HAP-1 (cell line): ENCODE data around the gene AARS2.
"Not testable (repeated sequence)": the region's sequence is repeated elsewhere in the genome, so short reads cannot be mapped to it uniquely, and the experiment has no call there.

Source experiments
- DNase-seq, 2 experiments: peaks; one replicate each; pipeline ENCODE4 v3.0.0-alpha.2; 2016 to 2020; ENCODE audit warnings: low spot score in 2 of 2
- H3K27me3 ChIP-seq: fragments of 250-450 bp; sonication (Bioruptor Pico); 2 replicates; pipeline ENCODE4 v1.5.1; 2020; ENCODE audit warnings: low read depth, mild to moderate bottlenecking, moderate library complexity
- H3K36me3 ChIP-seq: fragments of 250-450 bp; sonication (Bioruptor Pico); replicated peaks from 2 replicates; pipeline ENCODE4 v1.5.1; 2020; ENCODE audit warnings: mild to moderate bottlenecking
- H3K4me1 ChIP-seq: fragments of 250-450 bp; sonication (Bioruptor Pico); 2 replicates; pipeline ENCODE4 v1.5.1; 2020; ENCODE audit warnings: mild to moderate bottlenecking
- H3K4me3 ChIP-seq: fragments of 250-450 bp; sonication (Bioruptor Pico); 2 replicates; pipeline ENCODE4 v1.5.1; 2020; ENCODE audit warnings: mild to moderate bottlenecking, moderate library complexity
- H3K9me3 ChIP-seq: fragments of 250-450 bp; sonication (Bioruptor Pico); 2 replicates; pipeline ENCODE4 v1.5.1; 2020; ENCODE audit warnings: mild to moderate bottlenecking, moderate library complexity
- in situ Hi-C: fragments of 300-500 bp; cut with MboI; formaldehyde crosslinking; loops from 3 replicates; pipeline ENCODE4 v1.14.3; 2020; ENCODE audit warnings: low sequenced_read_pairs, inconsistent platforms, mixed read lengths

Gene AARS2

DNA sequence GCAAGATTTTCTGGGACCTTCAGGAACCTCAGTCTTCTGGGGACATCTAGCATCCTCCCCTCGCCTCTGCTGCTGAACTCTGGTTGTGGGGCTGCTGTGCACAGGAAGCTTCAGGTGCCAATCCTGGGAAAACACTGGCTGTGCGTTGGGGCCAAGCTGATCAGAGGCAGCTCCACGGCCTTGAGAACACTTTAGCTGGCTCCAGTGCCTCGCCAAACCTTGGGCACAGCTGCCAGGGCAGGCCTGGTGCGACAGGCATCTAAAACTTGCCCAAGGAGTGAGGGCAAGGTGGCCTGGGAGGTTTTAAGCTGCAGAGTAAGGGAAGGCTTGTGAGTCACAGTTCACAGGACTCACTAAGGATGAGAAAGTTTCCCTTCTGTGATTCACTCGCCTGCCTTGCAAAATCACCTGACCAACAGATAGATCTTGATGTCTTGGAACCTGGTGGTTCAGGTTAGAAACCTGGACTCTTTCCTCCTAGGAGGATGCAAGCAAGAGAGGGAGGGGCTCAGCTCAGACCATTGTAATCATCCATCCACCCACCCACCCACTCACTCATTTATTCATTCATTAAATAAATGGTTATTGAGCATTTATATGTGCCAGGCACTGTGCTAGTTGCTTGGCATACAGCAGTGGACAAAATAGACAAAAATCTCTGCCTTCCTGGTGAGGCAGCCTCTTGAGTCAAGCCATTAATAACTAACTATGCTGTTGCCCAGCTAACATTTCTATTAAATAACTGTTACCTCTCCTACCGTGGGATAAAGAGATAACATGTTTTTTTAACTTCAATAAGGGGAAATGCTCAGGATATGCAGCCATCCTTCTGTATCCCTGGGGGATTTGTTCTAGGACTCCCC lies 26.8 kb upstream of the AARS2 start:
- in situ Hi-C loops = loop anchor here (5.0 kb wide), 1 partner anchor 73 kb away; the partner anchor contains the start of gene NFKBIE
- Histone ChIP-seq H3K4me1 (no peaks in the 10 kb centered on the region), H3K27me3 (peaks cover 17% of the 10 kb centered on the region), H3K9me3 (no peaks in the 10 kb centered on the region; the same call in 1 of the 2 replicates), H3K4me3 (no peak overlapping the region), H3K36me3 (no peaks in the 10 kb centered on the region)
- DNase-seq = no peak

DNA sequence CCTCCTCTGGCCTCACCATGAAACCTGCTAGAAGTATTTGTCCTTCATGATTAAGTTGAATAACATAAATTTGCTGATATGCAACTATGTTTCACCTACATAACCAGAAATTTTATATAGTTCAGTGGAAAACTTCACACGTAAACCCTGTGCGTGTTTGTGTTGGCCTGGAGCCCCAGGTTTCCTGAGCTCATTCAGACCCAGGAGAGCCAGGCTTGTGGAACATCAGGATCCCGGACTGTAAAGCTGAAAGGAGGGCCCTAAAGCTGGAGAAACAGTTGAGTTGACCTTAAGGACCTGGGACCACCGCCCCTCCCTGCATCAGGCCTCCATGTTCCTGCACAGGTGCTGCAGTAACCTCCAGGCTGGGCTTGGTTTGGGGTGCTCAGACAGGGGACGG lies 26.2 kb upstream of the AARS2 start:
- peaks cover 14% of the 10 kb centered on the region for H3K27me3 ChIP-seq
- DNase-seq = no peak
- in situ Hi-C loops = loop anchor here (5.0 kb wide), 1 partner anchor 72 kb away; the partner anchor contains the start of gene NFKBIE
- H3K4me3 ChIP-seq = no peak overlapping the region
- no peaks in the 10 kb centered on the region for H3K36me3 ChIP-seq
- no peaks in the 10 kb centered on the region; the same call in 1 of the 2 replicates for H3K9me3 ChIP-seq
- H3K4me1 ChIP-seq = no peaks in the 10 kb centered on the region

DNA sequence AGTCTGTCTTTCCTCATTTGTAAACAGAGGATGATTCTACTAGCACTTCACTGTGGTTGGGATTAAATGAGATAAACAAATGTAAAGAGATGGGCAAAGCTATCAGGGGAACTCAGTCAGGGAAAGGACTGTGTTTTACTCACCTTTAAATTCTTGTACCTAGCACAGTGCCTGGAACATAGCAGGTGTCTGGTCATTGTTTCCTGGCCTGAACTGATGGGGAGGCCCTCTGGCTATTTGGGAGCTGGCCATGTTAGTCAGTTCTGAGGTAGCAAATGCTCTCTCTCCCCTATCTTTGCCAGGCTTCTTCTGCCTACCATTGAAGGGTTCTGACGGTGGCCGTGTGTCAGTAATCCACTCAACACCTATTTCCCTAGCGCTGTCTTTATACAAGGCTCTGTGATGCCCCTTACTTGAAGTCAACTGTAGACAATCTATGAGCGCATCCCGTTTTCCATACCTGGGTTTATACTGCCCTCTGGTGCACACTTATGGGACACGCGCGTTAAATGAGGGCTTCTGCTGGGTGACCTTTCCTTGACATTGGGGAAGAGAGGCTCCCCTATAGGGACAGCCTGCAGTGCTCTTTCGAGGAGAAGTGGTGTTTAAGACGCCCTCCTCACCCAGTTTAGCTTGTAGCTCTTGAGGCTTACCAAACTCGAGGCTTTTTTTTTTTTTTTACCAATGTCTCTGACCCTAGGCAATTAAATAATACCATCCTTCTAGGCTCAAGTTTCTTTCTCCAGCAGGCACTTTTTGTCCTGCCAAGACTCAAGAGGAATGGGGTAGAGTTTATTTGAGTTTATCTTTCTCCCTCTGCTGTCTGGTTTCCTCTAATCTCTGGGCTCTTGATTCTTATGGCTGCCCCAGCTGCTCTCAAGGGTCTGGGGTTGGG lies 25.3 kb upstream of the AARS2 start:
- in situ Hi-C loops = loop anchor here (5.0 kb wide), 1 partner anchor 71 kb away; the partner anchor contains the start of gene NFKBIE
- no peaks in the 10 kb centered on the region for H3K4me1 ChIP-seq
- H3K36me3 ChIP-seq = no peaks in the 10 kb centered on the region
- H3K4me3 ChIP-seq = no peak overlapping the region
- DNase-seq = peak; percentile 29 to 80
- H3K9me3 ChIP-seq = no peaks in the 10 kb centered on the region
- peaks cover 9% of the 10 kb centered on the region for H3K27me3 ChIP-seq

DNA sequence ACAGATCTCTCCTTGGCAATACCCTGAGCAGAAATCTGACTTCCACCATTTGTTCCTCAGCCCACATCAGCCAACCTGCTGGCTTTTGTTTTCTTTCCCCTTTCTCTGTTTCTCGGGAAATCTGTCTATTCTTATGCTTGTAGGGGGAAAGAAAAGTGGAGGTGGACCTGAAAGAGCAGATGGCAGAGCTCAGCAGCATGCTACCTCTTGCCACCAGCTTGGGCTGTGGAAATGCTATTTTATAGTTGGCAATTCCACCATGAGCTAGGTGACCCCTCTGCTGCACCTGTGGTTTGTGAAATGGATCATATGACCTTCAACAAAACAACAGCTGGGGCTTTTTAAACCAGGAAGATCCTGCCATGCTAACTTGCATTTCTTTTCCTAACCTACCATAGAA lies 22.5 kb upstream of the AARS2 start:
- no peak overlapping the region for H3K4me3 ChIP-seq
- H3K36me3 ChIP-seq = no peaks in the 10 kb centered on the region
- in situ Hi-C loops = loop anchor here (5.0 kb wide), 1 partner anchor 68 kb away; the partner anchor contains the start of gene NFKBIE
- H3K9me3 ChIP-seq = no peaks in the 10 kb centered on the region
- no peaks in the 10 kb centered on the region for H3K4me1 ChIP-seq
- no peak for DNase-seq
- H3K27me3 ChIP-seq = no peaks in the 10 kb centered on the region

DNA sequence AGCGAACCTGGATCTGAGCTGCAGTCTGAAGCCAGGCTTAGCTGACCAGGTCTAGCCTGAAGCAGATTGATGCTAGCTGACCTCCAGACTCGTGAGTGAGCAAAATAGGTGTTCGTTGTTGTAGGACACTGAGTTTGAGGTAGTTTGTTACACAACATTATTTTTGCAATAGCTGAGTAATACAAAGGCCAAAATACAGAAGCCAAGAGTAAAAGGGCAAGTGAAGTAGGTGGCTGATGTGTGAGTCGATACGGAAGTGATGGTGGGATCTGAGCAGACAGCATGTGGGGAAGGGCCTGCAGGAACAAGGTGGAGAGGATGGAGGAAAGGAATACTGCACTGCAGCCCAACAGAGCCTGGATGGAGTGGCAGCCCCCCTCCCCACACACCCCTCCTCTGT lies 20.8 kb upstream of the AARS2 start:
- H3K4me3 ChIP-seq = no peak overlapping the region
- no peaks in the 10 kb centered on the region for H3K4me1 ChIP-seq
- no peaks in the 10 kb centered on the region for H3K9me3 ChIP-seq
- no peak for DNase-seq
- no peaks in the 10 kb centered on the region for H3K27me3 ChIP-seq
- H3K36me3 ChIP-seq = no peaks in the 10 kb centered on the region
- in situ Hi-C loops = no loop called here

DNA sequence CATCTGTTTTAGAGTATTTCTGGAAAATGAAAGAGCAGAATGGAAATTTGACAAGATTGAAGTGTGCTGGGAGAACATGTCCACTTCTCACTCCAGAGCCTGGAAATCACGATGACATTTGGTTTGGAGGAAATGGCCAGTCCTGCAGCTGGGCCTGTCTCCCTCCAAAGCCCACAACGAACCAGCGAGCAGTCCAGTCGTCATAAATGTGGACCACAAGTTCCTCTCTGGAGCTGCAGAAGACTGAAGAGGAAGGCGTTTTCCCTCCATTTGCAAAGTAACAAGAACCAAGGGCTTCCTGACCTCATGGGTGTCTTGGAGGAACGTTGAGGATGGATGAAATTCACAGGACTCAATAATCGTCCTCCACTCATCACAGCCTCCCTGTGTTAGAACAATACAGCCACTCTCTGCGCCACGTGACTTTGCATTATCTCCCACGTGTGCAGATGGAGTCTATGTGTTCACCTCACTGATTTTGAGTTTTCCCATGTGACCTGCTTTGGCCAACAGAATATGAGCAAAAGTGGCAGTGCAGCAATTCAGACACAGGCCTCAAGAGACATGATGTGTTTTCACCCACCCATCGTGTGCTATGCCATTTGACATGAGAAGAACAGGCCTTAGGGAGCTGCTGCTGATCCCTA lies 20.2 kb upstream of the AARS2 start:
- Histone ChIP-seq H3K4me3 (no peak overlapping the region), H3K27me3 (no peaks in the 10 kb centered on the region), H3K36me3 (no peaks in the 10 kb centered on the region), H3K4me1 (0 out of 2 replicates have a peak, but pooled peaks cover 2% of the 10 kb centered on the region), H3K9me3 (no peaks in the 10 kb centered on the region)
- in situ Hi-C loops = no loop called here
- no peak for DNase-seq

GRCh38 chr6:44332585-44332984 lies 19.4 kb upstream of the AARS2 start:
- H3K9me3 ChIP-seq = no peaks in the 10 kb centered on the region
- no peak for DNase-seq
- H3K4me3 ChIP-seq = no peak overlapping the region
- H3K4me1 ChIP-seq = peaks cover 10% of the 10 kb centered on the region
- in situ Hi-C loops = no loop called here
- H3K27me3 ChIP-seq = no peaks in the 10 kb centered on the region
- H3K36me3 ChIP-seq = no peaks in the 10 kb centered on the region

DNA sequence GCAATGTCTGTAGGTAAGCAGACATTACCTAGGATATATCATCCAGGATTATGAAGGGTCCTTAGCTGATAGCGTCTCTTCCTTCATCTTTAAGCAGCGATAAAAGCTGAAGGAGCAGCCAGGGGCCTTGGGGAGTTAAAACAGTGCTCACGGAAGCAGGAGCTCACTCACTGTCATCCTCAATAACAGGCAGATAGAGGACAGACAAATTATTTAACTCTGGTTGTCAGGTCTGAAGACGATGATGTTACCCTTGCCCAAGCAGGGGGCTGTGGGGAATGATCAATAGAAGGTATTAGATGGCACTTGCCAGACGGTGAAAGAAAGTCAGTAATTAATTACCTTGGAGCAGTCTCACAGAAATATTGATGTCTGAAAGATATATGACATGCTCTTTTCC lies 16.7 kb upstream of the AARS2 start:
- Histone ChIP-seq H3K9me3 (no peaks in the 10 kb centered on the region), H3K27me3 (no peaks in the 10 kb centered on the region), H3K36me3 (no peaks in the 10 kb centered on the region), H3K4me3 (no peak overlapping the region), H3K4me1 (peaks cover 12% of the 10 kb centered on the region)
- in situ Hi-C loops = no loop called here
- DNase-seq = no peak

GRCh38 chr6:44328203-44328602 lies 15.1 kb upstream of the AARS2 start:
- in situ Hi-C loops, H3K9me3 ChIP-seq, H3K36me3 ChIP-seq, H3K4me3 ChIP-seq, H3K27me3 ChIP-seq: not testable (repeated sequence)
- DNase-seq = peak in 1 of 2 experiments; percentile 56
- H3K4me1 ChIP-seq = peaks cover 12% of the 10 kb centered on the region

DNA sequence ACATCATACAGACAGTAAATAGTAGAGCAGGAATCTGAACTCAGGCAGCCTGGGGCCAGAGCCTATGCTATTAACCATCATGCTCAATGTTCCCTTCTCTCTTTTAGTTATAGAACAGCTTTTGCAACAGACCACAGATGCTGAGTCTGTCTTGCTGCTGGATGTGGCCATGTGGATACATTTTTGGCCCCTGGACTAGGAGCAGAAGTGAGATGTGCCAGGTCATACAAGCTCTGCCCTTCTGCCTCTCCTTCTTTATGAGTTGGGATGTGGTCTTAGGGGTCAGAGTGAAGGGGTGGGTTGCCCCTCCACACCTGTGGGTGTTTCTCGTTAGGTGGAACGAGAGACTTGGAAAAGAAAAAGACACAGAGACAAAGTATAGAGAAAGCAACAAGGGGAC lies 14.6 kb upstream of the AARS2 start:
- Histone ChIP-seq H3K4me3 (no peak overlapping the region), H3K9me3 (no peaks in the 10 kb centered on the region), H3K36me3 (no peaks in the 10 kb centered on the region), H3K4me1 (peaks cover 12% of the 10 kb centered on the region), H3K27me3 (0 out of 2 replicates have a peak, but pooled peaks cover 2% of the 10 kb centered on the region)
- no peak for DNase-seq
- in situ Hi-C loops = no loop called here

- H3K4me3 ChIP-seq = no peak overlapping the region
- in situ Hi-C loops = no loop called here
- no peaks in the 10 kb centered on the region for H3K36me3 ChIP-seq
- no peaks in the 10 kb centered on the region for H3K9me3 ChIP-seq
- H3K4me1 ChIP-seq = peaks cover 12% of the 10 kb centered on the region
- no peak for DNase-seq
- H3K27me3 ChIP-seq = 0 out of 2 replicates have a peak, but pooled peaks cover 4% of the 10 kb centered on the region
These were observed 13.9 kb upstream of the AARS2 start for GRCh38 chr6:44327096-44327495.

DNA sequence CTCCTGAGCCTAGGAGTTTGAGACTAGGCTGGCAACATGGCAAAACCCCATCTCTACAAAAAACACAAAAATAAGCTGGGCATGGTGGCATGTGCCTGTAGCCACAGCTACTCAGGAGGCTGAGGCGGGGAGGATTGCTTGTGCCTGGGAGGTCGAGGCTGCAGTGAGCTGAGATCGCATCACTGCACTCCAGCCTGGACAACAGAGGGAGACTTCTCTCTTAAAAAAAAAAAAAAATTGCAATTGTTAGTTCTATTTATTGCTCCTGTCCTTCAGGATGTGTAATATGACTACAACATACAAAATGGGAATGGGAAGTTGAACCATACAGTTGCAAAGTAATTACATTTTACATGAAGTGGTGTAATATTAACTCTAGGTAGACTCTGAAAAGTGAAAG lies 8.1 kb upstream of the AARS2 start:
- DNase-seq = no peak
- Histone ChIP-seq H3K27me3 (peaks cover 20% of the 10 kb centered on the region), H3K4me1 (no peaks in the 10 kb centered on the region), H3K4me3 (no peak overlapping the region), H3K9me3 (no peaks in the 10 kb centered on the region), H3K36me3 (no peaks in the 10 kb centered on the region)
- in situ Hi-C loops = no loop called here

DNA sequence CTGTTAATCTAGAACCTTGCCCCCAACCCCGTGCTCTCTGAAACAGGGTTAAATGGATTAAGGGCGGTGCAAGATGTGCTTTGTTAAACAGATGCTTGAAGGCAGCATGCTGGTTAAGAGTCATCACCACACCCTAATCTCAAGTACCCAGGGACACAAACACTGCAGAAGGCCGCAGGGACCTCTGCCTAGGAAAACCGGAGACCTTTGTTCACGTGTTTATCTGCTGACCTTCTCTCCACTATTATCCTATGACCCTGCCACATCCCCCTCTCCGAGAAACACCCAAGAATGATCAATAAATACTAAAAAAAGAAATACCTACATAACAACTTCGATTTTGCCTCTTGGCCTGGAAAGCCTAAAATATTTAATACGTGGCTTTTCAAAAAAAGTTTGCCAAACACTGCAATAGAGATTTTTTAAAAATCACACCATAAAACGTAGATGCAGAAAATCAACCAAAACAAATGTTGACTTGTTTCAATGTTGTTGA lies 4.0 kb upstream of the AARS2 start:
- H3K4me3 ChIP-seq, H3K4me1 ChIP-seq, H3K36me3 ChIP-seq, in situ Hi-C loops, DNase-seq, H3K9me3 ChIP-seq: not testable (repeated sequence)
- peaks cover 16% of the 10 kb centered on the region for H3K27me3 ChIP-seq
